Duodenal mucosa (tissue), 2 donors: ENCODE measurements around the gene CSRP1.

Experiments used
- H3K27ac ChIP-seq: one replicate; pipeline ENCODE4 v1.7.0; 2013; ENCODE audit warnings: low read depth, low read length
- H3K27me3 ChIP-seq, 2 donors: one replicate each; pipeline ENCODE4 v1.7.0; 2013; ENCODE audit warnings: low read length in 2 of 2, control low read depth in 1 of 2; ENCODE audit not compliant: insufficient read depth in 2 of 2, control insufficient read depth in 1 of 2
- H3K36me3 ChIP-seq, 2 donors: one replicate each; pipeline ENCODE4 v1.7.0; 2013; ENCODE audit warnings: low read length in 2 of 2, control low read depth in 1 of 2; ENCODE audit not compliant: insufficient read depth in 2 of 2, control insufficient read depth in 1 of 2
- H3K4me1 ChIP-seq, 2 donors: one replicate each; pipeline ENCODE4 v1.7.0; 2013; ENCODE audit warnings: low read length in 2 of 2, control low read depth in 1 of 2; ENCODE audit not compliant: insufficient read depth in 2 of 2, control insufficient read depth in 1 of 2
- H3K4me3 ChIP-seq, 2 donors: one replicate each; pipeline ENCODE4 v1.7.0; 2013; ENCODE audit warnings: low read length in 2 of 2, low read depth in 1 of 2
- H3K9ac ChIP-seq, 2 donors: one replicate each; pipeline ENCODE4 v1.7.0; 2013; ENCODE audit warnings: low read length in 2 of 2, low read depth in 1 of 2
- H3K9me3 ChIP-seq, 2 donors: one replicate each; pipeline ENCODE4 v1.7.0; 2013; ENCODE audit warnings: low read length in 2 of 2, control low read depth in 1 of 2; ENCODE audit not compliant: control insufficient read depth in 1 of 2

The CSRP1 gene

DNA sequence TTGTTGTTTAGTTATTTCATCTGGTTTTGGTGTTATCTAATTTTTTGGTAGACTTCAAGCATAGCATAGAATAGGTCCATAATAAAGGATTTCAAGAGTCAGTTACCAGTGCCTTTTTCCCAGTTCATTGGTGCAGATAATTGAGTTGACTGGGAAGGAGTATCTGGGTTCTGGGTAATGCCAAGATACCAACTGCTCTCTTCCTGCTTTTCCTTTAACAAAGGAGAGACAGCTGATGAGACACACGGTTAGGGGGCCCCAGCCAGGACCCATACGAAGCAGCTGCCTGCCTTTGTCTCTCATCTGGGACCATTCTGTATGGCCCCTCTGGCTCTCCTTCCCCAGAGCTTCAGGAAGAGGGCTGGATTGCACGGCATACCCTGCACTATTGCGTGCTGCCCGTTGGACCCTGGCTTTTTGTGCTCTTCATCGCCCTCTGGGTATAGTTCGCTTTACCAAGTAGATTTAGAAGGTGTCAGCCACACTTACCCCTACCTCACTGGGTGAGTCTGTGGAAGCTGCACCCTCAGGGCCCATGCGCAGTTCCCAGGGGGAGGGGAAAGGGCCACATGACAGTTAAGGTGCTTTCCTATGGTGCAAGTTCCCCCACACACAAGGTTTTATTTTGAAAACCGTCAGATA, 39.0 kb upstream of the CSRP1 start:
- Histone ChIP-seq H3K9ac (no peak overlapping the region), H3K4me3 (no peak overlapping the region), H3K27me3 (peaks cover 2 to 3% of the 10 kb centered on the region in 2 donors), H3K4me1 (peaks cover 0 to 12% of the 10 kb centered on the region in 2 donors), H3K27ac (no peak overlapping the region), H3K9me3 (no peaks in the 10 kb centered on the region), H3K36me3 (no peaks in the 10 kb centered on the region)

DNA sequence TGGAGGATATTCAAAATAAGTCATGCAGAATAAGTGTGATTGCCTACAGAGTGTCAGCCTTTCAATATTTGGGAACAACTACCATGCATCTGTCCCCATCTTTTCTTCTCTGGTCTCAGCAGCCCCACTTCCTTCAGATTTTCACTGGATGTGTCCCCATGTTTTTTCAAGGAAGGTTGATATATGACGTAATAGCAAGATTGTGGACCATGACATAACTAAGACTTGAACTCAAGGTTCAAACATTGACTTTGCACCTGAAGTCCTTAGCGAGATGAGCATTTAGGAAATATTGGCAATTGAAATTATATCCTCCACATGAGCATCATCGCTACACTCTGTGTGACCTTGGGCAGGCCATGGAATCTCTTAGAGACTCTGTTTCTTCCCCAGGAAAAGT, 37.8 kb upstream of the CSRP1 start:
- H3K9ac ChIP-seq = no peak overlapping the region
- H3K27me3 ChIP-seq = peaks cover 11 to 13% of the 10 kb centered on the region in 2 donors
- H3K4me3 ChIP-seq = no peak overlapping the region
- H3K27ac ChIP-seq = no peak overlapping the region
- no peaks in the 10 kb centered on the region for H3K9me3 ChIP-seq
- no peaks in the 10 kb centered on the region for H3K36me3 ChIP-seq
- peaks cover 7 to 12% of the 10 kb centered on the region in 2 donors for H3K4me1 ChIP-seq

DNA sequence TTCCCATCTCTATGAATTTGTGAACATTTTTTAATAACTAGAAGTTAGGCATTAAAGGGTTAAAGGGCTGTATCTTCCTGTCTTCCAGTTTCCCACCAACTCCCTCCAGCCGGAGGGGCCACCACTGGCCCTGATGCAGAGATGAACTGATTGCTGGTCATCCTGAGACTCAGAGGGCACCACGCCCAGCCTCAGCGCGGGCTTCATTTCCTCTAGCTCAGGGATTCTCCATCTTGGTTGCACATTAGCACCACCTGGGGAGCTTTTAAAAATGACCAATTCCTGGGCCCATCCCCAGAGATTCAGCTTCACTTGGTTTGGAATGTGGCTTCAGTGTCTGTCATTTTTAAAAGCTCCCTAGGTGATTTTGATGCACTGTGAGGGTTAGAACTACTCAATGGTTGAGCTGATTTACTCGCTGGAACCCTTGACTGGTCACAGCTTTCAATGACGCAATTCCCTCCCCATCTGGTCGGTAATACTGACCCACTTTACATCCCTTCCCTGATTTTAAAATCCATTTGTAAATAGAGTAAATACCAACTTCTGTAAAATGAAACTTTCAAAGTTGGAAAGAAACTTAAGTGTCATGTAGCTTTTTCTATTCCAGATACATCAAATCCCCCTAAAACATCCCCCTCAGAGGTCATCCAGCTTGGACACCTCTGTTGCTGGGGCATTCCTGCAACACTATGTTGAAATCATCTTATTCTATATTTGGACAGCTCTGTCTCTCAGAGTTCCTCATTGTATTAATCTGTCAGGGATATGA, 37.1 kb upstream of the CSRP1 start:
- Histone ChIP-seq H3K9ac (no peak overlapping the region), H3K4me1 (peaks cover 12% of the 10 kb centered on the region in 2 donors)

DNA sequence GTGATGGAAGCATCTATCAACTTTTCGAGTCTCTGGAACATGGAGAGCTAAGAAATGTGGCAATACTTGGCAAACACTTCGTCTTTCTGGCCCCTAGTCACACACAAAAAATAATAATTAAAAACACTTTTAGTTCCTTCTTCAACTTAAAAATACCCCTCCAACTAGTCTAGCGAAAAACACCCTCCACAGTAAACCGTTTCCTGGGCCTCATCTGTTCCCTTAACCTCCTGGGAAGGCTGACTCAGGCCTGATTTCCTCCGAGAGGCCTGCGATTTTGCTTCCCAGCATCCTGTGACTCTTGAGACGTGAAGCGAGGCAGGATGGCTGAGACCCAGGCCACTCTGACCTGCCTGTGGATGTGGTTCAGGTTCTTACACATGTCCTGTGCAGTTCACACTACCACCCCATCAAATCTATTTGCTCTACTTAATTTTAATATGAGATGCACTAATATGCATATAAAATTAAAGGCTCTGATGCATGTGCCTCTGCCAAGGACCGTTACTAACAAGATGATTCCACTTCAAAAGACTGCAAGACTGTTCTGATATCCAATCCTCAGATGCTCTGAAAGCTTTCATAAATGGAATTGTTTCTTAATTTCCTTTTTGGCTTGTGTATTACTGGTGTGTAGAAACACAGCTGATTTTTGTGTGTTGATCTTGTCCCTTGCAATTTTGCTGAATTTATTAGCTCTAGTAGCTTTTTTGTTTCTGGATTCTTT, 35.5 kb upstream of the CSRP1 start:
- no peak overlapping the region for H3K9ac ChIP-seq
- H3K4me1 ChIP-seq = peaks cover 18 to 23% of the 10 kb centered on the region in 2 donors
- no peak overlapping the region for H3K27ac ChIP-seq
- no peaks in the 10 kb centered on the region for H3K36me3 ChIP-seq
- H3K27me3 ChIP-seq = peaks cover 24 to 29% of the 10 kb centered on the region in 2 donors
- H3K4me3 ChIP-seq = no peak overlapping the region
- no peaks in the 10 kb centered on the region for H3K9me3 ChIP-seq

More for the DNA sequence above, 37.1 kb upstream of the CSRP1 start:
- H3K4me3 ChIP-seq = no peak overlapping the region
- peaks cover 14 to 18% of the 10 kb centered on the region in 2 donors for H3K27me3 ChIP-seq
- no peaks in the 10 kb centered on the region for H3K9me3 ChIP-seq
- no peaks in the 10 kb centered on the region for H3K36me3 ChIP-seq
- no peak overlapping the region for H3K27ac ChIP-seq

DNA sequence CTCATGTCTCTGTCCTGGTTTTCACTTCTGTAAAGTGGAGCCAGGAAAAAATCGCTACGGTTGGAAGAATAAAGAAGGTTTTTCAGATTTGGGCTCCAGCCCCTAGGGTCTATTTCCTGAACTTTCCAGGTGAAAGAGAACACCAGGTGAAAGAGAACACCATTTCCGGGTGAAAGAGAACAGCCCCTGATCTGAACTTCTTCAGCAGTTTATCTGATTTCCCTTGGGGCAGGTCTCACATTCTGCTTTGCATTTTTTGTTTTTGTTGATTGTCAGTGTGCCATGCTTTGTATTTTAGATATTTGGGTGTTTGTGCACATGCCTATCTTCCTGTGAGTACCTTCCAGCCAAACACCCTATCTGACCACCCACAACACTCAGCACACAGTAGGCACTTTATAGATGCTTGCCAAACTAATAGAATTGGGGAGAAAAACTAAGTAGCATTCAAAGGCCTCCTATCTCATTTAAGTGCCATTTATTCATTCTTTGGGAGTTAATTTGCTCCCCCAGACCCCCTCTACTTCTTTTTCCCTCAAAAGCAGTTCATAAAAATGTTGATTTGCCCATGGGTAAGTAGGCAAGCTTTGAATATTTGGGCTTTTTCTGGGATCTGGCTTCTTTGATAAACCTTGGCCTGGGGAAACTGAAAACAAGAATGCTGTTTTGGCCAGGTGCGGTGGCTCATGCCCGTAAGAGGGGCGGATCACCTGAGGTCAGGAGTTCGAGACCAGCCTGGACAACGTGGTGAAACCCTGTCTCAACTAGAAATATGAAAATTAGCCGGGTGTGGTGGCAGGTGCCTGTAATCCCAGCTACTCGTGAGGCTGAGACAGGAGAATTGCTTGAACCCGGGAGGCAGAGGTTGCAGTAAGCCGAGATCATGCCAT, 34.2 kb upstream of the CSRP1 start:
- H3K4me1 ChIP-seq = peaks cover 18 to 22% of the 10 kb centered on the region in 2 donors
- H3K4me3 ChIP-seq = no peak overlapping the region
- H3K9ac ChIP-seq = no peak overlapping the region
- no peak overlapping the region for H3K27ac ChIP-seq
- peaks cover 30 to 40% of the 10 kb centered on the region in 2 donors for H3K27me3 ChIP-seq
- no peaks in the 10 kb centered on the region for H3K9me3 ChIP-seq
- H3K36me3 ChIP-seq = no peaks in the 10 kb centered on the region

DNA sequence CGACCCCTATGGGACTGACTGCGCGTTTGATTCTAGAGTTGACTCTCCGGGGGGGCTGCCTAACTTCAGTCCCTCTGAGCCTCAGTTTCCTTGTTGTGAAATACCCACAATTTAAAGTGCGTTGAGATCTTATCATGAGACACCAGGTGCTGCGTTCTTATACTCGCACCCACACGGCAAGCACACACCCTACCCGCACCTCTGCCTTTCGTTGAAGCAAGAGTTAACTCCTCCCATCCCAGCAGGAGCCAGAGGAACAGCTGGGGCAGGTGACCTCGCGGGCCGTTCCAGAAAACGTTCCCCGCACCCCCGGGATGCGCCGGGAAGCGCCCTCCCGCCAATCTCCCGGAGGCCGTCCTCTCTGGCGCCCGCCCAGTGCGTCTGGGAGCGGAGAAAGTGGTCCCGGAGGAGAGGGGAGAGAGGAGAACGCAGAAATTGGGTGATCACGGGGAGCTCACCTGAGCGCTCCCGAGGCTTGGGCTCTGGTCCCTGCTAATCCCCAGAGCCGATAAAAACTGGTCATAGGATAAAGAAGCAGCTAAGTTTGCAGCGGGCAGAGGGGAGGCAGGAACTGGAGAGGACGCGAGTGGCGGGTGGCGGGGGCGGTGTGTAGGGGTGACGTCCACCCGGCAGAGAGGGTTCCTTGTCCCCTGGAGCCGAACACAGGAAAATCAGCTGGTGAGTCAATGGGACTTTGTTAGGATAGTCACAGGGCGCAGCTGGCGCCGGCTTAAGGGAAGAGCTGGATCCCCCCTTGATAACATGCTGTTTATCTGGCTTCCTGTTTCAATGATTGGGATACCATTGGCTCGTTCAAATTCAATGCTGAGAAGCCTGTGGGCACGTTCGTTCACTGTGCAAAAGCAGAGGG, 32.9 kb upstream of the CSRP1 start:
- peak overlapping the region; percentile 46 to 62 for H3K4me3 ChIP-seq
- H3K4me1 ChIP-seq = peaks cover 17 to 22% of the 10 kb centered on the region in 2 donors
- no peaks in the 10 kb centered on the region for H3K36me3 ChIP-seq
- peak overlapping the region; percentile 49 for H3K27ac ChIP-seq
- H3K9me3 ChIP-seq = no peaks in the 10 kb centered on the region
- H3K9ac ChIP-seq = peak overlapping the region; percentile 36 to 45
- peaks cover 30 to 40% of the 10 kb centered on the region in 2 donors for H3K27me3 ChIP-seq

DNA sequence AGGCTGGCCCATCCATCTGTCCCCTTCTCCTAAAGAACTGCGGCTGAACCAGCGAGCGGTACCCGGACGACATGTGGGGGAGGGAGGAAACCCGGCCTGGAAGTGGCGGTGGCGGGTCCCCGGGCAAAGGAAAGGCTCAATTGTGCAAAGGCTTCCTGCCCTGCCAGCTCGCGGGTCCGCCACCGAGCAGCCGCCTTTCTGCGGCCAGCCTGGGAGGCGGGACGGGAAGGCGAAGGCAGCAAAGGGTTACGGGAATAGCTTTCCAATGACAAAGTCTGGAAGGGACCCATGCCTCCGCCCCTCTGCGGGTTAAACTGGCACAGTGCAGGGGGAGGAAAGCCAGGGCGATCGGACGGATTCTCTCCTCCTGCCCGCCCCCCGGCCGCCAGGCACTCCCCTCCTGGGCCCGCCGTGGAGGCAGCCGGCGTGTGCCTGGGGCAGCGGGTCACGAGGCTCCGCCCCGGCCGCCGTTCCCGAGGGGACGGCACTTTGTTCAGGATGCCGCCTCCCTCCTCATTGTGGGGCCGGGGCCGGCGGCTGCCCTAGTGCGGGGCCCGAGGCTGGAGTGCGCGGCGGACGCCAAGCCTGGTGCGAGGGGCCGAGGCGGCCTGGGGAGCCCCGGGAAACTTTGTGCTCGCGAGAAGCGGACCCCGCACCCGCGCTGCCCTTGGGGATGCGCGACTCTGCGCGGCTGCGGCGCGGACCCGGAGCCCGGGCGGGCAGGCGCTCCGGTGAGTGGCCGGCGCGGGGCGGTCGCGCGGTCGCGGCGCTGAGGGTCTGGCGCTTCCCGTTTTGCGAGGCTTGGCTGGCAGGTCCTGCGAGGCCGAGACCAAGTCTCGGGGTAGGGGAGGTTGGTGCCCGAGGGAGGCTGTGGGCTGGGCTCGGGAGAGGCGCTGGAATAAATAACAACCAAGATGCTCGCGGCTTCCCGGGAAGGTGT, 32.0 kb upstream of the CSRP1 start, which contains the start of gene NAV1:
Gene NAV1 (plus strand): TSS at position 516 of the 940 bp plus-strand sequence. CDS start 83,758 bp downstream, outside the sequence.
- Histone ChIP-seq H3K4me3 (peak within 1 kb of the TSS; percentile 46 to 62), H3K4me1 (peaks cover 13 to 22% of the 10 kb centered on the region in 2 donors), H3K27me3 (peaks cover 30 to 40% of the 10 kb centered on the region in 2 donors), H3K9ac (peak within 1 kb of the TSS; percentile 36 to 45), H3K9me3 (no peaks in the 10 kb centered on the region), H3K27ac (peak within 1 kb of the TSS; percentile 49), H3K36me3 (no peaks in the 10 kb centered on the region)

DNA sequence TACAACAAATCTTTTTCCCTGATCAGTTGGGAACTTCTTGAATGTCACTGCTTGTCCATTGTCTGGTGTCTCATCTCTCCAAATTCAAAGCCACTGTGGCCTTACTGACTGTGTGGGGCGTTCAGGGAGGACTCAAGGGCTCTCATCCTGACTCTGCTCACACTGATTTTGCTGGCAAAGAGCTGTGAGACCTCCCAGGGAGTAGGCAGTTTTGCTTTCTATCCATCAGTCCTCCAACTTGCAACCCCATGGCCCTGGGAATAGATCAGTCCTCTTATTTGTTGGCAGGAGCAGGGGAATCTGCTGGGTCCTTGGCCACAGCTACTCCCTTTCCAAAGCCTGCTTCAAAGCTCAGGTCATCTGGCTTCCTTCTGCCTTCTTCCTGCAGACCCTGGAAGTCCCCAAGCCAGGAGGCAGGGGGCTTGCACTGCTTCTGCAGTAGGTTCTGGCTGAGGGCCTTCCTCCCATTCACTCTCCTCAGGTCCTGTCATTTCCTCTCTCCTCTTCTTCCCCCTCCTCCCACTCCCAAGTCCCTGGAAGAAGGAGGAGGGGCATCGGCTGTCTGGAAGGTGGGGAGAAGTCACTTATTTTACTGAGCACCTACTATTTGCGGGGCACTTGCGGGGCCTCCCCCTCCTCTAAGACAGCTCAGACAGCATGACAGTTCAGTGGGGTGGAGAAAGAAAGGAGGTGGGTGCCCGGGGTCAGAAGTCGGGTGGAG, 31.1 kb upstream of the CSRP1 start:
- H3K27ac ChIP-seq = no peak overlapping the region
- H3K36me3 ChIP-seq = no peaks in the 10 kb centered on the region
- H3K4me3 ChIP-seq = peak overlapping the region; percentile 46 to 62
- H3K4me1 ChIP-seq = peaks cover 13 to 22% of the 10 kb centered on the region in 2 donors
- H3K9me3 ChIP-seq = no peaks in the 10 kb centered on the region
- peaks cover 30 to 40% of the 10 kb centered on the region in 2 donors for H3K27me3 ChIP-seq
- peak overlapping the region in 1 of 2 donors; percentile 16 for H3K9ac ChIP-seq
